Astrocyte of the cerebellum (primary cell): ENCODE measurements around the gene YIF1A.

Source experiments
- DNase-seq: peaks from one replicate; pipeline ENCODE4 v3.0.0-alpha.2; 2011; ENCODE audit warnings: low read depth
- H3K4me3 ChIP-seq: 2 replicates; pipeline ENCODE4 v1.5.1; 2011; ENCODE audit warnings: mild to moderate bottlenecking, low read depth, low read length, moderate library complexity
- in situ Hi-C: cut with HindIII; loops from 2 replicates; pipeline ENCODE4 v1.10.0; 2017; ENCODE audit warnings: low sequenced_read_pairs
- TF ChIP-seq, protein P1 (sequence below): IDR thresholded peaks from 2 replicates; pipeline ENCODE4 v1.5.1; 2012; ENCODE audit warnings: low read length, low read depth, moderate library complexity, mild to moderate bottlenecking; ENCODE audit errors: missing control alignments

YIF1A gene

DNA sequence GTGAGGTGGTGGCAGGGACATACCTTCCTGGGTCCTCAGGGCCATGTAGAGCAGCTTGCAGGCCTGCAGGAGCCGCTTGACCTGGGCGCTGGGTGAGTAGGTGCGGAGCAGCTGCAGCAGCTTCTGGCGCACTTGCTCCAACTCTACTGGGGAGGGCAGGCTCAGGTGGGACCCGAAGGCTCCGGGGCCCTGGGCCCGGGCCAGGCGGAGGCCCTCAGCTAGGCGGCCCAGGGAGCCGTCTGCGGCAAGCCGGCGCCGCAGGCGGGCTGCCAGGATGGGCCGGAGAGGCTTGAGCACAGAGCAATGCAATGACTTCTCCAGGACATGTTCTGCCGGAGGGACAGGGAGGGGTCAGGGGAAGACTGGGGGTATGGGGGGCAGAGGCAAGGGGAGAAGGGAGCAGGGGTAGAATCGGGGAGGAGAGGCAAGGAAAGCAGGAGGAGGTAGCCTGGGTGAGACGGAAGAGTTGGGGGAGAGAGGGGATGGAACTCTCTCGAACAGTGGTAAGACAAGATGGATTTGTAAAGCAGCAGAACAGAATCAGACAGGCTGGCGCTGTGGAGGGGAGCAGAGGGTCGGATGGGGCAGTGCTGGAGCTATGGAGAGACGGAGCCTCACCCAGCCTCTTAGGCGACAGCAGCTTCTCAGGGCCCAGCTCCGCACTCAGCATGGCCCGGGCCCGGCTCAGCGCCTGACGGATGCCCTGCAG, 45.1 kb upstream of the YIF1A start:
- in situ Hi-C loops: loop anchor here (10.0 kb wide), 1 partner anchor 59 kb away; the partner anchor contains the start of gene CNIH2

DNA sequence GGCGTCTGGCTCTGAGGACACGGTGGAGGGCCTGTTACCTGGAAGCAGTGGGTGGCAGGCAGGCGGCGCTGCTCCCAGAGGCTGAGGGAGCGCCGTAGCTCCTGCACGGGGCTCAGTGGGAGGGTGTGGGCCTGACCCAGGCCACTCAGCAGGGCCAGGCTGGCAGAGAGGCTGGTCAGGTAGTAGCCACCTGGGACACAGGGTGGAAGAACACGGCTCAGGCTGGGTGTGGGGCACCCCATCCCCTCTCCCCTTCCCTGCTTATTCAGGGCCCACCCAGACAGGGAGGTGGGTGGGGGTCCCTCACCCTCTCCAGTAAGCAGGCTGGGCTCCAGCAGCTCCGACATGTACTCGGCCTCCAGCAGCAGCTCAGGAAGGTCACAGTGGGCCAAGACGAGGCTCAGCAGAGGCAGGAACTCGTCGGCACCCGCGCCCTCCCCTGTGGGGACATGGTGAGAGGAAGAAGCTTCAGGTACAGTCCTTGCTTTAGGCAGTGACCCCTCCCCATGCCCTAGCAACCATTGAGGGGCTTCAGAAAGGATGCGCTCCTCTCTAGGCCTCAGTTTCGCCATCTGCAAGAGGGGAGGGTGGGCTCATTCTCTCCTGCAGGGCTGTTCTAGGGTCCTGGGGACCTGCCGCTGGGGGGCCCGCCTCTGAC, 44.4 kb upstream of the YIF1A start:
- DNase-seq: no peak
- TF ChIP-seq, protein P1, sequence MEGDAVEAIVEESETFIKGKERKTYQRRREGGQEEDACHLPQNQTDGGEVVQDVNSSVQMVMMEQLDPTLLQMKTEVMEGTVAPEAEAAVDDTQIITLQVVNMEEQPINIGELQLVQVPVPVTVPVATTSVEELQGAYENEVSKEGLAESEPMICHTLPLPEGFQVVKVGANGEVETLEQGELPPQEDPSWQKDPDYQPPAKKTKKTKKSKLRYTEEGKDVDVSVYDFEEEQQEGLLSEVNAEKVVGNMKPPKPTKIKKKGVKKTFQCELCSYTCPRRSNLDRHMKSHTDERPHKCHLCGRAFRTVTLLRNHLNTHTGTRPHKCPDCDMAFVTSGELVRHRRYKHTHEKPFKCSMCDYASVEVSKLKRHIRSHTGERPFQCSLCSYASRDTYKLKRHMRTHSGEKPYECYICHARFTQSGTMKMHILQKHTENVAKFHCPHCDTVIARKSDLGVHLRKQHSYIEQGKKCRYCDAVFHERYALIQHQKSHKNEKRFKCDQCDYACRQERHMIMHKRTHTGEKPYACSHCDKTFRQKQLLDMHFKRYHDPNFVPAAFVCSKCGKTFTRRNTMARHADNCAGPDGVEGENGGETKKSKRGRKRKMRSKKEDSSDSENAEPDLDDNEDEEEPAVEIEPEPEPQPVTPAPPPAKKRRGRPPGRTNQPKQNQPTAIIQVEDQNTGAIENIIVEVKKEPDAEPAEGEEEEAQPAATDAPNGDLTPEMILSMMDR: no peak
- H3K4me3 ChIP-seq: peak overlapping the region; percentile 77
- in situ Hi-C loops: loop anchor here (10.0 kb wide), 1 partner anchor 59 kb away; the partner anchor contains the start of gene CNIH2

More for the DNA sequence above, 45.1 kb upstream of the YIF1A start:
- no peak for DNase-seq
- peak overlapping the region; percentile 77 for H3K4me3 ChIP-seq
- TF ChIP-seq, protein P1: no peak

DNA sequence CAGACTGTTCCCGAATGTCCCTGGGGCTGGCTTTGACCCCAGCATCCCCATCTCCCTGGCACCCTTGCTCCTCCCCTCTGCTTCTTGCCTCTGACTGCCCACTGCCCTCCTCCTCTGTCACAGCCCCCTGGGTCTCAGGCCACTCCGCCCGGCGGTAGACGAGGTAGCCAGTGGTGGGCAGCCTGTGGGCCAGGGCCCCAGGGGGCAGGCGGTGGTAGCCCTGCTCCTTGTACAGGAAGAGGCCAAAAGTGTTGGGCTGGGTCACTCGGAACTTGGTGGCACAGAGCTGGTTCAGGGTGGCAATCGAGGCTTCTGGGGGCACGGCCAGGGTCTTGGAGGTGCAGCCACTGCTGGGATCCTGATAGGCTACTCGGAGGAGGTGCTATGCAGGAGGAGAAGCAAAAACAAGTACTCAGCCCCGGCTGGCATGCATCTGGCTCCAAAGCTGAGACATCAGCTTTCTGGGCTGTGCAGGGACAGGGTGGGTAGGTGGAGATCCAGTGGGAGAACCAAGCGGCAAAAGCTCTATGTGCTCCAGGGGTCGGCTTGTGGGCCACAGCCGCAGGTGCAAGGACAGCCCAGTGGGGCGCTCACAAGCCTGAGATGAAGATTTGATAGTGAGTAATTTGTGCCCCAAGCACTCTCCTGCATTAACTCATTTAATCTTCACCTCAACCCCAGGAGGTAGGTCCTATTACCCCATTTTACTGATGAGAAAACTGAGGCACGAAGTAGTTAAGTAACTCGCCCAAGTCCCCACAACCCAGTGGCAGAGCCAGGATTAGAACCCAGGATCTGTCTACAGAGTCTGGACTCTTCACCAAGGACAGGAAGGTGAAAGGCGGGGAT, 43.7 kb upstream of the YIF1A start:
- no peak overlapping the region for H3K4me3 ChIP-seq
- no peak for DNase-seq
- TF ChIP-seq, protein P1: no peak
- in situ Hi-C loops: loop anchor here (10.0 kb wide), 1 partner anchor 58 kb away; the partner anchor contains the start of gene CNIH2

DNA sequence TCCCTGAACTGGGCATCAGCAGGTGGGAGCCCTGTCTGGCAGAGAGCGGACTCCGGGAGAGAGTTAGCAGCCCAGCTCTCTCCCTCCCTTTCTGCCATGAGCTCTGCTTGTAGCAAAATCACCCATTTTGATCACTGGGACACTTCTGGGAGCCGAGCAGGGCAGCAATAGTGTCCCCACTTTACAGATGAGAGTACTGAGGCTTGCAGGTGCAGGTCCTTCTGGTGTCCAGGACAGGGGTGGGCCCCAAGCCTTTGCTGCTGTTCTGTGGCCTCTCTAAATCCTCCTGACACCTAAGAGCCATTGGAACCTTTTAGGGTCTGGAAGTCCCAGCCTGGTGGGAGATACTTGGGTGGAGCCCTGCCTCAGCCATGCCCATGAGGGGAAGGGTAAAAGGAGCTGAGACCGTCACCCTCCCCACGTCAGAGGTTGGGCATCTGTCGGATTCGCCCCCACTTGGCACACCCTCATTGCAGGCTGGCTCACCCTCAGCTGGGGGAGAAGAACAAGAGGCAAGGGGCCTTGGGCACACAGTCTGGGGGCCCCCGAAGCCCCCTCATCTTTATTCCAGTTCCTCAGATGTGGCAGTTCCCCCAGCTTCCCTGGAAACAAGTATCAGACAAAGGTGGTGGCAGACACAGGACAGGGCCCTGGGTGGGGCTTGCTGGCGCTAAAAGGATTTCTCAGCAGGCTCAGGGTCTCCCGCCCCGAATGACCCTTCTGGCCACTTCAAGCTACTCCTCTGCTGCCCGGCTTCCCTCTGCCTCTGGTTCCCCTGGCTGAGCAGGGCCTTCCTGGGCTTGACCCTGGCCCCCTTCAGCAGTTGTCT, 42.8 kb upstream of the YIF1A start:
- no peak overlapping the region for H3K4me3 ChIP-seq
- in situ Hi-C loops: loop anchor here (10.0 kb wide), 1 partner anchor 57 kb away; the partner anchor contains the start of gene CNIH2
- DNase-seq: no peak
- TF ChIP-seq, protein P1: no peak

DNA sequence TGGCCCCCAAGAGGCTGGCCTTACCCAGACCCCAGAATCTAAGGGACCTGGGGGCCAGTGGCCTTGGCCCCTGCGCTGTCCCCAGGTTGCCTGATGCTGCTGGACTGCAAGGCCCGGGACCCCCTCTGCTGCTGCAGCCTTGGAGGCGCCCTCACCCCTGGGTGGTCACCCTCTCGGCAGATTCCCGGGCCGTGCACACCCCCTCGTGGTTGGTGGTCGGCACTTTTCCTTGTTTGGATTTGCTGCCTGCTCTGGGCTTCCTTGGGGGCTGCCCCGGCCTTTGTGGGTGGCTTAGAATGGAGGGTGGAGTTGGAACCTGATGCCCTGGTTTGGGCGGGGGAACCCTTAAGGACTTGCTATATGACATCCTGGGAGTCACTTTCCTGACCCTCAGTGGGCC, 42.0 kb upstream of the YIF1A start:
- no peak for DNase-seq
- in situ Hi-C loops: loop anchor here (10.0 kb wide), 1 partner anchor 56 kb away; the partner anchor contains the start of gene CNIH2
- H3K4me3 ChIP-seq: no peak overlapping the region
- TF ChIP-seq, protein P1: no peak
